Pulmonary artery endothelial cell (primary cell): ENCODE measurements around the gene GP2. TPM values are rescaled to one million over a fixed set of nuclear protein-coding genes. Genes with fewer than 3 reads are reported as not detected.

Experiments used
- total RNA-seq: library from RNA; depleted of rRNA; stranded (reverse); fragments of >200 nt; gene quantifications from 2 replicates; pipeline ENCODE4 v1.2.3, GENCODE V29; 2014

GP2 gene
- total RNA-seq, 1 donor from 2014 or later, result not detected

Other genes starting within 250 kb of the GP2 start
- not detected in 2 replicates for gene UMOD, start 25.2 kb upstream of the GP2 start, total RNA-seq
- not detected in 2 replicates for gene PDILT, start 77.2 kb upstream of the GP2 start, total RNA-seq
- not detected in 2 replicates for gene ACSM5, start 82.0 kb upstream of the GP2 start, total RNA-seq
- gene ACSM2A, start 124.0 kb upstream of the GP2 start, total RNA-seq, result not detected in 2 replicates
- not detected in 2 replicates for gene ACSM2B, start 248.9 kb upstream of the GP2 start, total RNA-seq